GM12872 (cell line): ENCODE results near the gene PATZ1.

Source experiments
- TF ChIP-seq, protein P1 (sequence below): IDR thresholded peaks from 3 replicates; pipeline ENCODE4 v1.5.1; 2011; ENCODE audit warnings: low read depth, mild to moderate bottlenecking, low read length, moderate library complexity; ENCODE audit not compliant: insufficient read depth

PATZ1 gene

DNA sequence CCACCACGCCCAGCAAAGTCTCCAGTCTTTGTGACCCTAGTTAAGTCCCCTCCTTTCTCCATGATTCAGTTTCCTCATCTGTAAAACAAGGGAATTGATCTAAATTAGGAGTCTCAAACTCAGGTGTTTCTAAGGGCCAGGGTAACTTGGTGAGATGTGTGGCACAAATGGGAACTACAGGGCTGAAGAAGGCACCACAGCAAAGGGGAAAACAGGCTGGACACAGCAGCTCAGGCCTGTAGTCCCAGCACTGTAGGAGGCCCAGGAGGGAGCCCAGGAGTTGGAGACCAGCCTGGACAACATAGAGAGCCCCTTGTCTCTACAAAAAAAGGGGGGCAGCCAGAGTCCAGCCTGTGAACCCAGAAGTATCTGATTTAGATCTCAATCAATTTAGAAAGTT, 15.6 kb upstream of the PATZ1 start:
- TF ChIP-seq, protein P1, sequence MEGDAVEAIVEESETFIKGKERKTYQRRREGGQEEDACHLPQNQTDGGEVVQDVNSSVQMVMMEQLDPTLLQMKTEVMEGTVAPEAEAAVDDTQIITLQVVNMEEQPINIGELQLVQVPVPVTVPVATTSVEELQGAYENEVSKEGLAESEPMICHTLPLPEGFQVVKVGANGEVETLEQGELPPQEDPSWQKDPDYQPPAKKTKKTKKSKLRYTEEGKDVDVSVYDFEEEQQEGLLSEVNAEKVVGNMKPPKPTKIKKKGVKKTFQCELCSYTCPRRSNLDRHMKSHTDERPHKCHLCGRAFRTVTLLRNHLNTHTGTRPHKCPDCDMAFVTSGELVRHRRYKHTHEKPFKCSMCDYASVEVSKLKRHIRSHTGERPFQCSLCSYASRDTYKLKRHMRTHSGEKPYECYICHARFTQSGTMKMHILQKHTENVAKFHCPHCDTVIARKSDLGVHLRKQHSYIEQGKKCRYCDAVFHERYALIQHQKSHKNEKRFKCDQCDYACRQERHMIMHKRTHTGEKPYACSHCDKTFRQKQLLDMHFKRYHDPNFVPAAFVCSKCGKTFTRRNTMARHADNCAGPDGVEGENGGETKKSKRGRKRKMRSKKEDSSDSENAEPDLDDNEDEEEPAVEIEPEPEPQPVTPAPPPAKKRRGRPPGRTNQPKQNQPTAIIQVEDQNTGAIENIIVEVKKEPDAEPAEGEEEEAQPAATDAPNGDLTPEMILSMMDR = no peak

DNA sequence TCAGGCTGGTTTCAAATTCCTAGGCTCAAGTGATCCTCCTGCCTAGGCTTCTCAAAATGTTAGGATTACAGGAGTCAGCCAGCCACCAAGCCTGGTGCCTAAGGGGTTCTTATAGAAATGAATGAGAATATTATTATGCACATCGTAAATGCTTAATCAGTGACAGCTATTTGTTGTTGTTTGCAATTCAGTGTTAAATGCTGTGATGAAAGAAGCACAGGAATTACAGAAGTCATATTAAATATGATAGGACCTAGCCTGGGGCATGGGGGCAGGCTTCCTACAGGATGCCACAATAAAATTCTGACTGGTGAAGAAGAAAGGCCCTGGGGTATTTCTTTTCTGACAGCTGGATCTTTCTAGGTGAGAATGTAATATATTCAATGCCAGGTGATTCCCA, 13.9 kb upstream of the PATZ1 start:
- TF ChIP-seq, protein P1 = no peak

- TF ChIP-seq, protein P1 = no peak
Observed at GRCh38 chr22:31354515-31354914, 8.4 kb upstream of the PATZ1 start.

- TF ChIP-seq, protein P1 = no peak
Observed at GRCh38 chr22:31350410-31350863, 4.3 kb upstream of the PATZ1 start.

- TF ChIP-seq, protein P1 = no peak
Observed at GRCh38 chr22:31349960-31350359, 3.8 kb upstream of the PATZ1 start.

GRCh38 chr22:31348766-31349165, 2.6 kb upstream of the PATZ1 start:
- TF ChIP-seq, protein P1 = no peak

DNA sequence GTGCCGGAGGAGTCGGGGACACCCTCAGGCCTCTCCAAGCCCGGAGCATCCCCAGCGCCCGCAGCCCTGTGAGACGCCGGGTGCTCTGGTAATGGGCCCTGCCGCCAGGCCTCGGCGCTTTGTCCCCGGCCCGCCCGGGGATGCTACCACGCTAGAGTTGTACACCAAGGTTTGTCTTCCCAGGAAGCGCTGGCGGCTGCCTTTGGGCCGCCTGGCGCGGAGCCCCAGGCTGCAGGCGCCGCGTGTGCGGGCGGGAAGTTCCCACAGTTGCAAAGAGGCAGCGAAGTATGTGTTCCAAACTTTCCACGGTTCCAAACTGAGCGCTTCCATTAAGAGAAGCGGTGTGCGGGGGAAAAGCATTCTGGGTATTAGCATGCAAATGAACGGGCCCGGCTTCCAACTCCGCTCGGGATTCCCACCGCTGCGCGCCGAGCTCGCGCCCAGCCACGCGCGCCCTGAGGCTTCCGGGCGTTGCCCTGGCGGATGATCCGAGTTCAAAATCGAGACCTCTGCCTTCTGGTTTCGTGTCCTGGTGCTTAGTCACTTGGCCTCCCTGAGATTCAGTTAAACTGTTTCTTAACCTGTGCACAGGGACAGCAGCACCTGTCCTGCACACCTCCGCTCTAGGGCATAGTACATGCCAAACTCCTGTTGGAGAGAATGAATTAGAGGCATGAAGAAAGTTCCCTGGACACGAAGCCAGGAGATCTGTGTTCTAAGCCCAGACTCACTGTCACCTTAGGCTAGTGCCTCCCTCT, 1.3 kb upstream of the PATZ1 start:
- TF ChIP-seq, protein P1 = no peak
